AG09309 (cell line): ENCODE measurements around the gene DMKN.

Source experiments
- DNase-seq: peaks from one replicate; pipeline ENCODE4 v3.0.0-alpha.2; 2010; ENCODE audit warnings: low read depth
- H3K4me3 ChIP-seq: 2 replicates; pipeline ENCODE4 v1.5.1; 2011; ENCODE audit warnings: mild to moderate bottlenecking, low read depth, low read length, moderate library complexity; ENCODE audit not compliant: control insufficient read depth
- CTCF ChIP-seq: IDR thresholded peaks from 2 replicates; pipeline ENCODE4 v1.5.1; 2011; ENCODE audit warnings: mild to moderate bottlenecking, low read depth, low read length, inconsistent platforms; ENCODE audit not compliant: insufficient read depth, control insufficient read depth; ENCODE audit errors: missing control alignments

DMKN gene

GRCh38 chr19:35516310-35516709, 2.9 kb upstream of the DMKN start:
- TF ChIP-seq CTCF = no peak
- no peak overlapping the region for H3K4me3 ChIP-seq
- DNase-seq = no peak

- H3K4me3 ChIP-seq = no peak overlapping the region
- no peak for TF ChIP-seq CTCF
- no peak for DNase-seq
Observed at GRCh38 chr19:35514282-35514809, 897 bp upstream of the DMKN start.

- DNase-seq = no peak
- no peak overlapping the region for H3K4me3 ChIP-seq
- no peak for TF ChIP-seq CTCF
Observed at GRCh38 chr19:35512831-35513627, 420 bp downstream of the DMKN start.

- TF ChIP-seq CTCF = no peak
- no peak overlapping the region for H3K4me3 ChIP-seq
- no peak for DNase-seq
Observed at GRCh38 chr19:35511337-35511736, 2.1 kb downstream of the DMKN start.

- no peak for DNase-seq
- TF ChIP-seq CTCF = no peak
- H3K4me3 ChIP-seq = no peak overlapping the region; the same call in 1 of the 2 replicates
Observed at GRCh38 chr19:35510626-35510964, 2.9 kb downstream of the DMKN start.

- DNase-seq = no peak
- peak overlapping the region; percentile 37 for H3K4me3 ChIP-seq
- TF ChIP-seq CTCF = peak; percentile 89
Observed at GRCh38 chr19:35509861-35510625, 3.4 kb downstream of the DMKN start.
